HG03064 (cell line): ENCODE measurements around the gene SSBP3.

ENCODE experiments used
- ATAC-seq: cut with Tn5 transposase; IDR thresholded peaks from one replicate; pipeline ENCODE4 v1.9.1; 2021; ENCODE audit warnings: low read depth; ENCODE audit not compliant: unreplicated experiment

SSBP3 gene

DNA sequence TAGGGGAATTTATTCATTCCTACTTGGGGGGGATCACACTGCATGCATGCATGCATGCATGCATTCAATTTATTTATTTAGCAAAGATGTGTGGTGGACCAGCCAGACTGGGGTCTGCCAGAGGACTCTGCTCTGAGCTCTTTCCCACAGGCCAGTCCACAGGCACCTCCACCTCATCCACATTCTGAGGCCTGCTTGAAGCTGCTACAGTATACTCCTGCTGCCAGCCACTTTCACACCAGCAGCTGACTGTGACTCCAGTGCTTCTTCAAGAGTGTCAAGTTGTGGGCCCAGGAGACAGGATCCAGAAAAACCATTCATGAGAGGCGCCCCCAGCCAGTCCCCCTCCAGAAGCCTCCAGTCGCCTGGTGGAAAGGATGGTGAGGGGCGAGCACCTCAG lies 30.9 kb downstream of the SSBP3 start:
- ATAC-seq: no peak

DNA sequence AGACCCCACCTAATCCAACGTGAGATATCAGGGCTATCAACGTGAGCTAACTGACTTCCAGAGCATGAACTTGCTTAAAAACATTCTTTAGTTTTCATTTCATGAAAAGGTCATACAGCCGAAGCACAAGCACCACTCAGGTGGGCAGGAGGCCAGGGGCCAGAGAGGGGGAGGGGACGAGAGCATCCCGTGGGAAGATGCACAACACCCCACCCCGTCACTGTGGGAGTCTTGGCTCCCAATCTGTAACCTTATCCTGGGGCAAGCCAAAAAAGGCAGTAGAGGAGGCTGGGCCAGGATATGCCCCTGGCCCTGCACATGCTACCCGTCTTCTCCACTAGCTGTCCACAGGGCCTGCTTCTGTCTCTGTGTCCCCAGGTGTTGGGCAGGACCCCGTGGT lies 31.4 kb downstream of the SSBP3 start:
- no peak for ATAC-seq

DNA sequence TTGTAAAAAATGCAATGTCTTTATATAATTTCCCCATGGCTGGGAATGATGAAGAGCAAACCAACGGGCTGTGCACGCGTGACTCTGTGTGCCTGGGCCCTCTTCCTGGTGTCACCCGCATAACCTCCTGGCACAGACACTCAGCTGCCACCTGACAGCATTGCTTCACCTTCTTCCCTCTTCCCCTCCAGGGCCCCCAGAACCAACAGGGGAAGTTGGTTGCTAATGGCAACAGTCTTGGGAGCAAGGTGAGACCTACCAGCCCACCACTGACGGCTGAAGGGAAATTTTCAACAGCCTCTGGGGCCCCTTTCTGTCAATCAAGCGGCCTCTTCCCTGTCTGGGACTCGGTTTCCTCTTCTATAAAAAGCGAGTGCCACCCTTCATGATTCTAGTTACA lies 33.2 kb downstream of the SSBP3 start:
- ATAC-seq: no peak

DNA sequence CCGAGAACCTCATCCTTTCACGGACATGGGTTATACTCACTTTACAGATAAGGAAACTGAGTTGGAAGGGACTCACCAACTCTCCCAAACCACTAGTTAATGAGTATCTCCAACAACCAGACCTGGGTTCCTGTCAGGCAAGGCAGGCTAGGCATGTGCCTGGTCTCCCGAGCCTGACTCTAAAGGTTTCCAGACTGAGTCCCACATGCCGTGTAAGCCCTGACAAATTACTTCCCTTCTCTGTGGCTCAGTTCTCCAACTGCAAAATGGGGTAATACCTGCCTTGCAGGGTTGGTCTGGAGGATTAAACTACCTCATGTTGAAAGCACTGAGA lies 34.3 kb downstream of the SSBP3 start:
- no peak for ATAC-seq

DNA sequence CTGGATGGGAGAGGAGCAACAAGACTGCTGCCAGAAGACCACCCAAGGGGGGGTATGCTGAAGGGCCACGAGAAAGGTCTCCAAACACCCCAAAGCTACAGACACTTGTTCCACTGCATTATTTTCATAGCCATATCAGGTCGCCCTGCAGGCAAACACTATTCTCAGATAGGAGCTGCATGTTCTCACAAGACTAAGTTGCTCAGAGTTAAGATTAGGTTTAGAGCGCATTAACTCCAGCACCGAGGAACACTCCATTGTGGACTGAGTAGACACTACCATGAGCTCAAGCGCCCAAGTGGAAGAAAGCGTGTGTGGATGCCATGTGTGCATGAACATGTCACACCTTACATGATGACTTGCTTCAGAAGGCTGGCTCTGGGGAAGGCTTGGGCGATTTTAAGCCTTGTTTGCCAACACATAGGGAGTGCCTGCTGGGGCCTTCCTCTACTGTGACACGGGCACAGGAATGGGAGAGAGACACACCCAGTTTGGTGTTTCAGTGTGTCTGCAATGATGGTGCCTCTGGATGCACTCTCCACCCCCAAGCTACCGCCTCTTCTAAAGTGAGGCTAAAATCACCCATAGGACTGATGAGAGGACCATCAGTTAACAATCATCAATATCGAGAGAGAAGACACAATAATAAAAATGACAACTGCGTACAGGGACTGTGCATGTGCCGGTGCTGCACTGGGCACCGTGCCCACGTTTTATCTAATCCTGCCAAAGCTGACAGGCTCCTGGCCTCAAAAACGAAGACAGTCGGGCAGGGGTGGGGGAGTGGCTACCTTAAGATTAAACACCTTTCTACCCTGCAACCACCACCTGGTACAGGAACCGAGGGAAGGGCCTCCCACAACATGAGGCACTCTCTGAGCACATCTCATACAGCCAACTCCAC lies 34.9 kb downstream of the SSBP3 start:
- ATAC-seq: no peak

DNA sequence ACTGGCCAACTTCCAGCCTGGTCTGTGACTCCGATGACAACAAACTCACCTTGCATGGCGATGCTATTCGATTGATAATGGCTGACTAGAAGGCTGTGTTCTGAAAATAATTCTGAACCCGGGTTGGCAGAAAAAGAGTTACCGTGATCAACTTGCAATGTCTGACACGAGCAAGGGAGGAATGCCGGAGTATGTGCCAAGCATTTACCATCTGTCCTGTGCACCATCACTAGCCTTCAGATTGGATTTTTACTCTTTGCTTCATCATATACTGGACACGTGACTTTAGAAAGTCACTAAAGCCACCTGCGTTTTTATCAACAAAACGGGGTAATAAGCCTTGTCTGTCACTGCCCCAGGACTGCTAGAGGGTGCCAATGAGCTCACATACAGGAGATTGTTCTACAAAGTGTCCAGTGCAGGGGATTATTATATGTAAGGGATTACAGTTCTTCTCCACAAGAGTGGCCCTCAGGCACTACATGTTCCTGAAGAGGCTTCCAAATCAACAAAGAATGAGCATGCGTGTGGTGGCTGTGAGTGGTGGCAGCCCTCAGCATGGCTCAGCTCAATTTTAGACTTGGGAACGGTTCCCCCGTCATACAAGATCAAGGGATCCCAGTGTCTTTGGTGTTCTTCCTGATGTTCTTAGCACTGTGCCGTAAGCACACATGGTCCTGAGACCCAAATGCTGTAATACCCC lies 35.8 kb downstream of the SSBP3 start:
- no peak for ATAC-seq

DNA sequence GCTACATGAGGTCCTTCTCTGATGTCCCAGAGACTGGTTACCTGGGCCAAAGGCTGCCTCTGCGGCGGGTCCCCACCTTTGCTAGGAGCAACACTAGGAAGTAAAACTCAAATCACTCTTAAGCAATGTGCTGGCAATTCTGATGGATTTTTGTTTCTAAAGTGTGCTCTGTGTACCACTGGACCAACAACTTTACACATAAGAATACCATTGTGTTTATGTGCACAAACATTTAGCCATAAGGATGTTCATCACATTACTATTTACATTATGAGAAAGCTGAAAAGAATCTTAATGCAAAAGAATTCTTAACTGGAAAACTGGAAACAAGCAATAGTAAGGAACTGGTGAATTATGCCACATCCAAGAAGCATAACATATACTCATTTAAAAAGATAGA lies 38.6 kb downstream of the SSBP3 start:
- ATAC-seq: no peak

DNA sequence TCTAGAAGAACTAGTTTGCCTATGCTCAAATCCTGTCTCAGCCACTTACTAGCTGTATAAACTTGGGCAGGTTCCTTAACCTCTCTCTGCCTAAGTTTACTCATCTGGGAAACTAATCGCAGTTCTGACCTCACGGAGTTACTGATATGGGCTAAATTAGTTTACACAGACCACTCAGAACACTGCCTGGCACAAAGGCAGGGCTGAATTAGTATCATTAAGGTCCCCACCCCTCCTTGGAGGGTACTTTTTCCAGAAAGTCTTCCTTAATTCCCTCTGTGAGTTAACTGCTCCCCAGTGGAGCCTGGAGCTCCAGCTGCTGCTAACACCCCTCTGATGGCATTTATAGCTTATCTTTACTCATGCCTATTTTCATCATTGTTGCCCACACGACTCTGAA lies 40.3 kb downstream of the SSBP3 start:
- ATAC-seq: no peak

DNA sequence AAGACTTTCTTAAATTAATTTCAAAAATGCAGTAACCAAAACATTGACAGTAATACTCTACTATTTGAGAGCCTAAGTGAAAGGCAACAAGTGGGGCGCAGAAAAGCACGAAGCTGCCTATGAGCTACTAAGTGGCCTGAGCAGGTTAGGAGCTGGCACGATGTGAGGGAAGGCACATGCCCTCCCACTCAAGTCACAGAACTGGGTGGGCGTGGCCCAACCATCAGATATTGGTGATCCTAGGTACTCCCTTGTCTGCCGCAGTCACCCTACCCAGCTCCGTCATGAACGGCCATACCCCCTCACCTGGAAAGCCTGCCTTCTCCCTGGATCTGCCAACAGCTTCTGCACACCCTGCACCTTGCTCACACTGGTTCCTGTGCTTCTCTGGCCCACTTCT lies 40.8 kb downstream of the SSBP3 start:
- no peak for ATAC-seq

DNA sequence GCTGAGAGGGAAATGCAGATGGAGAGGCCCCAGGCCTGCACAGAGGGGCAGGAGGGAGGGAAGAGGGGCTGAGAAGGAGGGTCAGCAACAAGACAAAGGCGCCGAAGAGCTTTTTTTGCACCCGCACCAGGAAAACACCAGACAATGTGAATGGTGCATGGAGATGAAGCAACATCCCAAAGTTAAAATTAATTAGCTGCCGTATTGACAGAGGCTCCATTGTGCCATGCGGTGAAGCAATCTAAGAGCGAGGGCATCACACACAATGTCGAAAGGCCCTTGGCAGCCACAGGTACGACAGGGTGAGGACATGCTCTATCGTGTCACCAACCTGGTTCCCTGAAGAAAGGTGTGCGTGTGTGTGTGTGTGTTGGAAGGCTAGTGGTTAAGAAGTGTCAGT lies 41.2 kb downstream of the SSBP3 start:
- no peak for ATAC-seq

DNA sequence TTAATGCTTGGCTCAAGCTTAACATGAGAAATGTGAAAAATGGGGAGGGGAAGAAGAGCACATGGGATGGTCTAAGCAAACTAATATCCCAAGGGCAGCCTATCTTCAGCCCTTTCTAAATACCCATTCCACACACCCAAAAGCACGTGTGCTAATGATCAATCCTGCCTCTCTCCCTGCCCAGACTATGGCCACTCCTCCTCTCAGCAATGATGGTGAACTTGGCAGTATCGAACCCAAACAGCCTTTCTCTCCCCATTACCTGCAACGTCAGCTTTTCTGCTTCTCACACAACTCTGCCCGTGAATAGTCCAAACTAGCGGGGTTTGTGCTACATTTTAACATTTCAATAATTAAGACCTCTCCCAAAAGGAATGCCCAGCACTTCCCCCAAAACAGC lies 41.6 kb downstream of the SSBP3 start:
- ATAC-seq: no peak

DNA sequence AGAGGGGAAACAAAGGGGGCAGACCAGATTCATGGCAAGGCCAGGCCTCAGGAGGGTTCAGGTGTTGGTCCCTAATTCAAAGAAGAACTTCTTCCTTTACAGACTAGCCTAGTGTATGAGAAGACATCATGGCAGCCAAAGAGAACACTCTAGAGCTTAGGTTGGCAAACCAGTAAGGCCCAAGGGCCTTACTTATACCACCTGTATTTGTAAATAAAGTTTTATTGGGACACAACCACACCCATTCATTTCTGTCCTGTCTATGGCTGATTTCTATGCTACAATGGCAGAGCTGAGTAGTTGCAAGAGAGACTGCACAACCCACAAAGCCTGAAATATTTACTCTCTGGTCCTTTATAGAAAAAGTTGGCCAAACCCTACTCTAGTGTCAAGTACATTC lies 42.3 kb downstream of the SSBP3 start:
- ATAC-seq: no peak

DNA sequence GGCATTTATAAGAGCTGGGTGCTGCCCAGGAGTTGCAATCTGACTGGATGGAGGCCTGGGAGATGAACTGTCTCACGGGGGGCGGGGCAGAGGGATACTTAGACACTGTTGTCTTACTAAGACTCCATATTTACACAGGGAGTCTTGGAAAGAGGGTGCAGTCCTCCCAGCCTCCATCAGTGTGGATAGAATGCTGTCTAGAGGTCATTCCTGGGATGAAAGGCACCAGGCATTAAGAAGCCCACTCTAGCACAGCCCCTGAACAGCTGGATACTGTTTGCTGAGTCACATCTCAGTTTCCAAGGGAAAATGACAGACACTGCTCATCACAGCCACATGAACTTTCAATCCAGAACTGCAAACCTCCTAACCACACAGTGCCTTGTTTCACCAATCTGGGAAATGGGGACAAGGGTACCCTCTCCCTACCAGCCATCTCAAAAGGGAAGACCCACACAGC lies 43.3 kb downstream of the SSBP3 start:
- no peak for ATAC-seq

DNA sequence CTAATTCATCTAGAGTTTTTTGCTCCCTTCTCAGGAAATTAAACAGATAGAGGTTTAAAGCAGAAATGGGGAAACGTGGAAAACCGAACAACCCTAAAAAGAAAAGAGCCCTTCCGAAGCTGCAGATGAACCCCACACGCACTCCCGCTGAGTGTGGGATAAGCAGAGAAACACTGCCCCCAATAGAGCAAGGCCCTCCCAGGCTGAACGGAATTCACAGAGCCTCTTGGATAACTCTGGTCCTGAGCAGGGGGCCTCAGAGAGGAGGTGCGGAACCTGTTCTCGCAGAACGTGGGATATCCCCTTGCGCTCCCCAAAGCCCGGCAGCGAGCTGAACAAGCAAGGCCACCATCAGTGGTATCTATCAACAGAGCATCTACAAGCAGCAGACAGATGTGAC lies 44.9 kb downstream of the SSBP3 start:
- ATAC-seq: no peak

DNA sequence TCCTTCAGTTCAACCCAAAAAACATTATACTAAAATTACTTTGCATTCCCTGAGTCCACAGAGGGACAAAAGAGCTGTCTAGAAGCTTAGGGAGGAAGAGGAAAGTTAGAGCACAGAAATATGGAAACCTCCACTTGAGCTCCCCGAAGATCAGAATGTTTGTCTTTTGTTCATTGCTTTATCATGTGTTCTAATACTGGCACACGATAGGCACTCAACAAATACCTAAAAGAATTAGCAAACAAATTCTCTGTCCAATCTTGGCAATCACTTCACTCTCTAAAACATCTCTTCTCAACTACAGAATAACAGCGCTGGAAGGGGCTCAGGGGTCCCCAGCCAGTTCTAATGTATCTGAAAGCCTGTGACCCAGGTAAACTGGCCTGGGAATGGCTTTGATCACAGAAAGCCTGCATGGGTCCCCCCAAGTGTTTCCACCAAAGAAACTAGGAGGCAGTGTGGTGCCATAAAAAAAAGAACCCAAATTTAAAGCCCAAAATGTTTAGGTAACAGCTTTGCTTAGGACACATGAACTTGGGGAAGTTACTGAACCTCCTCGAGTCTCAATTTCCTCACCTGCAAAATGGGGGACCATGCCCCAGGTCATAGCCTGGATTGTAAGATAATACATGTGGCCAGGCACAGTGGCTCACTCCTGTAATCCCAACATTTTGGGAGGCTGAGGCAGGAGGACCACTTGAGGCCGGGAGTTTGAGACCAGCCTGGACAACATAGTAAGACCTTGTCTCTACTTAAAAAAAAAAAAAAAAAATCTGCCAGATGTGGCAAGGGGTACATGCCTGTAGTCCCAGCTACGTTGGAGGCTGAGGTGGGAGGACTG lies 45.8 kb downstream of the SSBP3 start:
- no peak for ATAC-seq

DNA sequence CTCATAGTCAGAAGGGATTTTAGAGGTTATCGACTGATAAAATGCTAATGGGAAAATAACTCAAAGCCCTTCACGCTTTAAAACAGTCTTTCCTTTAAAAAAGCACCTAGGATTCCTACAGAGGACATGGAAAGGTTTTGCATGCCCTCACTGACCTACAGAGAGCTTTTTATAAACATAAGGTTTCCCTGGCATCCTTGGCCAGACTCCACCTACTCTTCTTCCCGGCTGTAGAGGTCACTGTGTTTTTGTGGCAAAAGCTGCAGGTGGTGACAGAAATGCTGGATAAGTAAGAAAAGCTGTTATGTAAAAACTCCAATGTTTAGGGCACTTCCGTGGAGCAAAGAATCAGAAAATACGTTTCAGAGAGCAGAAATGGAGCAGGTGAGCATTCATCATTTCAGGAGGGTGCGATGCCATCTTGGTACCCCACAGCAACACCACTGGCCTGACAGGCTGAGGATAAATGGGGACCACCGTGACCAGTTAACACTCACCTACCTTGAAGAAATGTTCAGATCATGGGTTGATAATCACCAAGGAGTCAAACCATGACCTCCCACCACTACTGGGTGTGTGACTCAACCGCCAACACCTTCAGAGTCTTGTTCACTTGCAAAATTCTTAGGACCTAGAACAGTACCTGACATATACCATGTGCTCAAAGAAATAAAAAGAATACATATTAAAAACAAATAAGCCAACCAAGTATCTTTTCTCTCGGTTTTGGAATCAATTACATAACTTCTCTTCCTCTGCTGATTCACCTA lies 46.6 kb downstream of the SSBP3 start:
- ATAC-seq: no peak

DNA sequence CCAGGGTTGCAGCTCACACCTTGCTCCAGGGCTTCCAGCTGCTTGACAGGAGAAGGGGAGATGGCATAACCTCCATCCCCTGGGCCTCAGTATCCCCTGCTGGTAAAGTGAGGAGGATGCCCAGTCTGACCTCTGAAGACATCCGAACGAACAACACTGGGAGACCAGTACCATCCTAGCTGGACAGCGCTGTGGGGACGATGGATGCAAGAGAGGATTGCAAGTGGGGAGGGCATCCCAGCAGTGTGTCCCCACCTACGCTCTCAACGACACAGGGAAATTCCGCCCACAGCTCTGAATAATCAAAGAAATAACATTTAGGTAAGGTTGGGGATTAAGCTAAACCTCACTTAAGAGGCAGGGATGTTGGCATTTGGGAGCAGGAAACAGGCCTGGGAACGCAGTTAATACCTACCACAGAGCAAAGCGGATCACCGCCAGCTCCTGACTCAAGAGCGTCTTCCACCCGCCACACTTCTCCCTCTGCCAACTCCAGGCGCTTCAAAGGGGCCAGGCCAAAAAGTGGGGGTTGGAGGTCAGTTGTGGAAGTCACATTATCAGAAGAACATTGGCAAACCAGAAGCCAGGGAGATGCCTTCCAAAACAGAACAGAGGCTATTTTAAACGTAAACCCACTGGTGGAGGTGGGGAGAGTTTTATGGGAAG lies 47.6 kb downstream of the SSBP3 start:
- no peak for ATAC-seq

DNA sequence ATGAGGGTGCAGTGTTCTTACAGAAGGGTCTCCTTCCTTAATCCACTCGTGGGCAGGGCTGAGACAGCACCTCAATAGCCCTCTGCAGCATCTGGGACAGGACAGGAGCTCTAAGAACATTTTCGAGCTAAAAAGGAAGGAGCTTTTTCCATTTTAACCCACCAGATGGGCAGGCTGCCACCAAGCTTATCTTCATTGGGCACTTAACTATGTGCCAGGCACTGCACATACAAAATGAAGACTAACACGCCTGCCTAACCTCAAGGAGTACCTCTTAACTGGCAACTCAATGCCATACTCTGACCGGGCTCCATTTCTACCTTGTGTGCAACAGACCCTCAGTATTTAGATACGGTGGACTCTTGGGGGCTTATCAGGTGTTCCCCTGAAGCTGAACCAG lies 48.2 kb downstream of the SSBP3 start:
- no peak for ATAC-seq

DNA sequence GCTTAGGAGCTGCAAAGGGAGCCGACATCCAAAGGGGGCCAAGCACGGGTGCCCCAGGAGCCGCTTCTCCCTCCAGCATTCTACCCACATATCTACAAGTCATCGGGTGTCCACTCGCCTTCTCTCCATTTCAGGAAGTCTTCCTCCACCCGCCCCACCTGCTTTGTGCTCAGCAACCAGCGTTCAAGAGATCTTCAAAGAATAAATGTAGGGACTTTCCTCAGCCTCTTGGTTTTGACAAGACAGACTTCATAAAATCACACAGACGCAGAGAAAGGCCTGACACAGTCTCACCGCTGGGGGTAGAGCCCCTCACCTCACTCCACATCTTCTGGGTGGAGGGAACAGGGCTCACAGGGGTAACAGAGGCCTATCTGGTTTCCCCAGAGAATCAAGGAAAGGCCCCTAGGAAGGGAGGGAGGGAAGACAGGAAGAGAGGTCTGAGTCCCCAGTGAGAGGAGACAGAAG lies 49.5 kb downstream of the SSBP3 start:
- no peak for ATAC-seq
